Measurements from ENCODE around the gene GAPDH.
"Not testable (repeated sequence)": the region's sequence is repeated elsewhere in the genome, so short reads cannot be mapped to it uniquely, and the experiment has no call there.

- not testable (repeated sequence) for TF ChIP-seq CTCF (conservative IDR thresholded peaks at IDR 0.05 in 1 of 2, IDR thresholded peaks at IDR 0.05 in 1 of 2; ENCODE audit: low read depth in 1 of 2, low read length in 2 of 2); EZH2 (IDR thresholded peaks at IDR 0.05; ENCODE audit: low read length, missing control alignments)
Measured at GRCh38 chr12:6586569-6586968, 52.3 kb downstream of the GAPDH start.

Data from fibroblast of lung (primary cell).